Measurements from ENCODE around the gene SLC25A27. TPM values are rescaled to one million over a fixed set of nuclear protein-coding genes. Genes with fewer than 3 reads are reported as not detected.
"Not testable (repeated sequence)": the region's sequence is repeated elsewhere in the genome, so short reads cannot be mapped to it uniquely, and the experiment has no call there.

SLC25A27 gene
- total RNA-seq, 2 experiments from 2014 or later, result 155 to 157 TPM

DNA sequence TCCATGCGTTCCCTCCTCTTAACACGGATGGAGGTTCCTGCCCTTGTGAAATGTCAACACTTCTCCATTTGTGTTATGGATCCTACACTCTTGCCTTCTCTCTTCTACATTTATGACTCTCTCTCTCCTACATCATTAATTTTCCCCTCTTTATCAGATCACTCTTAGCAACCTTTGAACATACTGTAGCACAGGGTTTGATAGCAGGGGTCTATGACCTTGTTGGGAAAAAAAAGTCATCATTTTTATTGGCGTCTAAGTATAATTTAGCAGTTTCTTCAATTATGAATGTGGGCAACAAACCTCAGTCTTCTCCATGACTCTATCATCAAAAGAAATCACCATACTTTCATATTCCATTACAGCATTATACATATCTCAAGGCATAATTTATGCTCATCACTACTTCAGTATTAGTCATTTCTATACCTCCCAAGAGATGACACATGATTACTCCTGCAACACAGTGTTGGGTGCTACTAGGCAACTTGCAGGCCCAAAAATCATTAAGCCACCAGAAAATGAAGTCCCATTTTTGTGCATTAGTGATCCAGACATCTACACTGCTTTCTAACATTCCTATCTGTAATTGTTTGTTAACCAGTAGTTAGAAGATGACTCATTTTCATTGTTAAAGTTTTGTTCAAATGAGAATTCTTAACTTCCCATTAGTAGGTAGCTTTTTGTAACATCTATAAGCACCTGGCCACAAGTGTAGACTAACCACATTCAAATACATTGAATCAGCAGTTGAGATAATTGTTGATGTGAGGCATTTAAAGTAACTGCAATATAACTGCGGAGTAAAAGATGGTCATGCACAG is 9.6 kb upstream of the SLC25A27 start:
- Histone ChIP-seq H3K4me3 (ENCODE audit: low read depth, low read length, poor library complexity, severe bottlenecking) (peak overlapping the region; percentile 50), H4K20me1 (ENCODE audit: insufficient read depth, low read length) (no peaks in the 10 kb centered on the region), H3K4me2 (ENCODE audit: low read length) (peak overlapping the region; percentile 67), H3K27ac (ENCODE audit: low read depth, low read length, poor library complexity, severe bottlenecking) (peak overlapping the region; percentile 91), H3K9me2 (ENCODE audit: insufficient read depth, low read length) (no peaks in the 10 kb centered on the region), H2AFZ (ENCODE audit: low read length) (peak overlapping the region; percentile 23; the same call in 1 of the 2 replicates), H3K4me1 (ENCODE audit: insufficient read depth, low read length, poor library complexity, severe bottlenecking) (peaks cover 86% of the 10 kb centered on the region), H3K36me3 (ENCODE audit: insufficient read depth, low read length) (peaks cover 37% of the 10 kb centered on the region), H3K79me2 (ENCODE audit: insufficient read depth, low read depth, low read length) (peaks cover 95% of the 10 kb centered on the region), H3K9me3 (ENCODE audit: low read length) (peaks cover 33% of the 10 kb centered on the region; the same call in 1 of the 2 replicates)
- BruUV-seq (replicated peaks), result no TSS peak
- intact Hi-C loops (cut with micrococcal nuclease; ENCODE audit: unreplicated experiment), result no loop called here
- ChIA-PET CTCF (ENCODE audit: unreplicated experiment) (no interaction called here), POLR2A (interaction anchor here (0.5 to 4.4 kb wide), 5 partner anchors 8 to 80 kb away, joined by 3 to 21 read pairs (median 8); partner anchors contain the start of genes CYP39A1 and SLC25A27)
- TF ChIP-seq EZH2phosphoT487 (IDR thresholded peaks at IDR 0.05; ENCODE audit: borderline replicate concordance, low read depth, low read length), result no peak
- TF ChIP-seq, protein P1, sequence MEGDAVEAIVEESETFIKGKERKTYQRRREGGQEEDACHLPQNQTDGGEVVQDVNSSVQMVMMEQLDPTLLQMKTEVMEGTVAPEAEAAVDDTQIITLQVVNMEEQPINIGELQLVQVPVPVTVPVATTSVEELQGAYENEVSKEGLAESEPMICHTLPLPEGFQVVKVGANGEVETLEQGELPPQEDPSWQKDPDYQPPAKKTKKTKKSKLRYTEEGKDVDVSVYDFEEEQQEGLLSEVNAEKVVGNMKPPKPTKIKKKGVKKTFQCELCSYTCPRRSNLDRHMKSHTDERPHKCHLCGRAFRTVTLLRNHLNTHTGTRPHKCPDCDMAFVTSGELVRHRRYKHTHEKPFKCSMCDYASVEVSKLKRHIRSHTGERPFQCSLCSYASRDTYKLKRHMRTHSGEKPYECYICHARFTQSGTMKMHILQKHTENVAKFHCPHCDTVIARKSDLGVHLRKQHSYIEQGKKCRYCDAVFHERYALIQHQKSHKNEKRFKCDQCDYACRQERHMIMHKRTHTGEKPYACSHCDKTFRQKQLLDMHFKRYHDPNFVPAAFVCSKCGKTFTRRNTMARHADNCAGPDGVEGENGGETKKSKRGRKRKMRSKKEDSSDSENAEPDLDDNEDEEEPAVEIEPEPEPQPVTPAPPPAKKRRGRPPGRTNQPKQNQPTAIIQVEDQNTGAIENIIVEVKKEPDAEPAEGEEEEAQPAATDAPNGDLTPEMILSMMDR (conservative IDR thresholded peaks at IDR 0.05; ENCODE audit: low read length), result no peak
- peak; percentile 66 for DNase-seq (ENCODE audit: low spot score)

DNA sequence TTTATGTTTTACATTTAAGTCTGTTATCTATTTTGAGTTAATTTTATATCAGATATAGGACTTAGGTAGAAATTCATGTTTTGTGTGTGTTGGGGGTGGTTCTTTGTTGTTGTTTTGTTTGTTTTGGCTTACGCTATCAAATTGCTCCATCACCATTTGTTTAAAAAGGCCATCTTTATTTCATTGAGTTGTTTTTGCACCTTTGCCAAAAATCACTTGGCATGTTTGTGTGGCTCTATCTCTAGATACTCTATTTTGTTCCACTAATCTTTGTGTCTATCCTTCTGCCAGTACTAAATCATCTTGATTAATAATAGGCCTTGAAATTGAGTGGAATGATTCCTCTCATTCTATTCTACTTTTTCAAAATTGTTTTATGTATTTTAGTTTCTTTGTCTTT is 7.5 kb upstream of the SLC25A27 start:
- Histone ChIP-seq H3K4me1 (ENCODE audit: insufficient read depth, low read length, poor library complexity, severe bottlenecking) (peaks cover 69% of the 10 kb centered on the region), H3K4me2 (ENCODE audit: low read length) (no peak overlapping the region), H3K79me2 (ENCODE audit: insufficient read depth, low read depth, low read length) (peaks cover 92% of the 10 kb centered on the region), H2AFZ (ENCODE audit: low read length) (no peak overlapping the region), H3K4me3 (ENCODE audit: low read depth, low read length, poor library complexity, severe bottlenecking) (no peak overlapping the region), H3K9me2 (ENCODE audit: insufficient read depth, low read length) (no peaks in the 10 kb centered on the region), H3K9me3 (ENCODE audit: low read length) (peaks cover 33% of the 10 kb centered on the region; the same call in 1 of the 2 replicates), H3K36me3 (ENCODE audit: insufficient read depth, low read length) (peaks cover 37% of the 10 kb centered on the region), H3K27ac (ENCODE audit: low read depth, low read length, poor library complexity, severe bottlenecking) (peak overlapping the region; percentile 91), H4K20me1 (ENCODE audit: insufficient read depth, low read length) (no peaks in the 10 kb centered on the region)
- BruUV-seq (replicated peaks), result no TSS peak
- intact Hi-C loops (cut with micrococcal nuclease; ENCODE audit: unreplicated experiment), result loop anchor here (5.0 kb wide), 1 partner anchor 1268 kb away; the partner anchor contains the start of gene SUPT3H
- DNase-seq (ENCODE audit: low spot score), result no peak
- CTCF ChIA-PET (ENCODE audit: unreplicated experiment), result no interaction called here
- no peak for TF ChIP-seq EZH2phosphoT487 (IDR thresholded peaks at IDR 0.05; ENCODE audit: borderline replicate concordance, low read depth, low read length)
- TF ChIP-seq, protein P1 (conservative IDR thresholded peaks at IDR 0.05; ENCODE audit: low read length), result no peak
- POLR2A ChIA-PET, result interaction anchor here (0.9 to 1.0 kb wide), 2 partner anchors 10 to 18 kb away, joined by 3 to 6 read pairs; no protein-coding TSS in a partner anchor

DNA sequence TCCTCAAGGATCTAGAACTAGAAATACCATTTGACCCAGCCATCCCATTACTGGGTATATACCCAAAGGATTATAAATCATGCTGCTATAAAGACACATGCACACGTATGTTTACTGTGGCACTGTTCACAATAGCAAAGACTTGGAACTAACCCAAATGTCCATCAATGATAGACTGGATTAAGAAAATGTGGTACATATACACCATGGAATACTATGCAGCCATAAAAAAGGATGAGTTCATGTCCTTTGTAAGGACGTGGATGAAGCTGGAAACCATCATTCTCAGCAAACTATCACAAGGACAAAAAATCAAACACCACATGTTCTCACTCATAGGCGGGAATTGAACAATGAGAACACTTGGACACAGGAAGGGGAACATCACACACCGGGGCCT is 4.7 kb upstream of the SLC25A27 start:
- Histone ChIP-seq H3K9me3 (ENCODE audit: low read length) (peaks cover 27% of the 10 kb centered on the region; the same call in 1 of the 2 replicates), H3K4me1 (ENCODE audit: insufficient read depth, low read length, poor library complexity, severe bottlenecking) (peaks cover 42% of the 10 kb centered on the region), H3K79me2 (ENCODE audit: insufficient read depth, low read depth, low read length) (peaks cover 92% of the 10 kb centered on the region), H3K36me3 (ENCODE audit: insufficient read depth, low read length) (peaks cover 27% of the 10 kb centered on the region)
- CTCF ChIA-PET (ENCODE audit: unreplicated experiment); H3K27ac ChIP-seq (ENCODE audit: low read depth, low read length, poor library complexity, severe bottlenecking); BruUV-seq (replicated peaks); H4K20me1 ChIP-seq (ENCODE audit: insufficient read depth, low read length); H3K9me2 ChIP-seq (ENCODE audit: insufficient read depth, low read length); H2AFZ ChIP-seq (ENCODE audit: low read length); DNase-seq (ENCODE audit: low spot score); H3K4me3 ChIP-seq (ENCODE audit: low read depth, low read length, poor library complexity, severe bottlenecking); H3K4me2 ChIP-seq (ENCODE audit: low read length): not testable (repeated sequence)
- intact Hi-C loops (cut with micrococcal nuclease; ENCODE audit: unreplicated experiment), result loop anchor here (5.0 kb wide), 1 partner anchor 1271 kb away; the partner anchor contains the start of gene SUPT3H
- POLR2A ChIA-PET, result interaction anchor here (3.0 kb wide), 1 partner anchor 12 kb away, joined by 31 read pairs; no protein-coding TSS in a partner anchor

Data from OCI-LY7 (cell line).